GM23338 (cell line): ENCODE results near the gene SCYGR6. TPM values are rescaled to one million over a fixed set of nuclear protein-coding genes. Genes with fewer than 3 reads are reported as not detected.

ENCODE experiments used
- ATAC-seq: fragments of 200-7000 bp; cut with Tn5 transposase; 3 replicates; pipeline ENCODE4 v1.9.1; 2020
- DNase-seq: peaks from one replicate; pipeline ENCODE4 v3.0.0-alpha.2; 2015; ENCODE audit warnings: low spot score
- H2AFZ ChIP-seq: fragments of 200-600 bp; sonication (generic); 2 replicates; pipeline ENCODE4 v1.8.0; 2016; ENCODE audit warnings: antibody characterized with exemption, mild to moderate bottlenecking, moderate library complexity
- H3F3A ChIP-seq: fragments of 200-600 bp; sonication (generic); replicated peaks from 2 replicates; pipeline ENCODE4 v1.8.0; 2017; ENCODE audit warnings: antibody characterized with exemption, mixed run types, low read depth
- H3K27ac ChIP-seq: fragments of 200-600 bp; sonication (generic); 2 replicates; pipeline ENCODE4 v1.6.1; 2016; ENCODE audit warnings: low read depth
- H3K27me3 ChIP-seq: fragments of 200-600 bp; sonication (generic); 2 replicates; pipeline ENCODE4 v1.8.0; 2016; ENCODE audit warnings: mild to moderate bottlenecking, mixed run types, moderate library complexity; ENCODE audit not compliant: insufficient read depth
- H3K36me3 ChIP-seq: fragments of 200-600 bp; sonication (generic); 2 replicates; pipeline ENCODE4 v1.8.0; 2016; ENCODE audit warnings: mild to moderate bottlenecking; ENCODE audit not compliant: insufficient read depth
- H3K4me1 ChIP-seq: fragments of 200-600 bp; sonication (generic); 2 replicates; pipeline ENCODE4 v1.8.0; 2016; ENCODE audit warnings: mild to moderate bottlenecking, moderate library complexity; ENCODE audit not compliant: insufficient read depth
- H3K4me2 ChIP-seq: fragments of 200-600 bp; sonication (generic); 2 replicates; pipeline ENCODE4 v1.7.1; 2017; ENCODE audit warnings: mixed run types
- H3K4me3 ChIP-seq: fragments of 200-600 bp; sonication (generic); 2 replicates; pipeline ENCODE4 v1.6.1; 2016; ENCODE audit warnings: mixed run types
- H3K79me2 ChIP-seq: fragments of 200-600 bp; sonication (generic); replicated peaks from 2 replicates; pipeline ENCODE4 v1.8.0; 2017; ENCODE audit warnings: mild to moderate bottlenecking; ENCODE audit not compliant: insufficient read depth
- H3K9me2 ChIP-seq: fragments of 200-600 bp; sonication (generic); 2 replicates; pipeline ENCODE4 v1.8.0; 2017; ENCODE audit not compliant: insufficient read depth
- H4K20me1 ChIP-seq: fragments of 200-600 bp; sonication (generic); replicated peaks from 2 replicates; pipeline ENCODE4 v1.8.0; 2017; ENCODE audit warnings: mild to moderate bottlenecking; ENCODE audit not compliant: insufficient read depth
- H3K27ac Mint-ChIP-seq: 2 replicates; pipeline ENCODE4 v1.8.0; 2020; ENCODE audit warnings: inconsistent platforms, mild to moderate bottlenecking, moderate library complexity, mixed read lengths
- H3K27me3 Mint-ChIP-seq: 3 replicates; pipeline ENCODE4 v1.8.0; 2022; ENCODE audit warnings: low read depth, mild to moderate bottlenecking, moderate library complexity, mixed read lengths, inconsistent platforms; ENCODE audit not compliant: insufficient read depth, poor library complexity
- H3K36me3 Mint-ChIP-seq: 3 replicates; pipeline ENCODE4 v1.8.0; 2021; ENCODE audit warnings: low read depth, mild to moderate bottlenecking, inconsistent platforms, moderate library complexity, mixed read lengths
- H3K4me1 Mint-ChIP-seq: 3 replicates; pipeline ENCODE4 v1.8.0; 2020; ENCODE audit warnings: mild to moderate bottlenecking, inconsistent platforms, mixed read lengths
- H3K4me3 Mint-ChIP-seq: 3 replicates; pipeline ENCODE4 v1.8.0; 2021; ENCODE audit warnings: moderate library complexity, mild to moderate bottlenecking, inconsistent platforms, mixed read lengths
- H3K9me3 Mint-ChIP-seq: 3 replicates; pipeline ENCODE4 v1.8.0; 2020; ENCODE audit warnings: moderate library complexity, mild to moderate bottlenecking, inconsistent platforms, mixed read lengths
- CTCF ChIP-seq, 2 experiments: fragments of 200-600 bp in 1 of 2; sonication (generic) in 1 of 2; conservative IDR thresholded peaks; 2 replicates each; pipeline versions ENCODE4 v1.5.1 to v1.6.1; 2016 to 2017; ENCODE audit warnings: antibody characterized with exemption in 2 of 2, low read depth in 2 of 2, mild to moderate bottlenecking in 2 of 2, moderate library complexity in 1 of 2
- ETS1 ChIP-seq: IDR thresholded peaks from 2 replicates; pipeline ENCODE4 v1.6.1; 2016; ENCODE audit warnings: antibody characterized with exemption
- EZH2phosphoT487 ChIP-seq: fragments of 200-600 bp; sonication (generic); IDR thresholded peaks from one replicate; pipeline ENCODE4 v1.8.1; 2018; ENCODE audit warnings: antibody characterized with exemption; ENCODE audit not compliant: unreplicated experiment
- JUNB ChIP-seq: IDR thresholded peaks from one replicate; pipeline ENCODE4 v1.6.1; 2016; ENCODE audit warnings: antibody characterized with exemption; ENCODE audit not compliant: unreplicated experiment
- NANOG ChIP-seq: IDR thresholded peaks from 2 replicates; pipeline ENCODE4 v1.6.1; 2016; ENCODE audit warnings: antibody characterized with exemption, borderline replicate concordance
- POLR2AphosphoS5 ChIP-seq: IDR thresholded peaks from 2 replicates; pipeline ENCODE4 v1.6.1; 2016; ENCODE audit warnings: antibody characterized with exemption, low read depth
- ZNF114 ChIP-seq: fragments of 250-450 bp; sonication (Bioruptor Pico); IDR thresholded peaks from 2 replicates; pipeline ENCODE4 v1.5.0; 2020; ENCODE audit warnings: mild to moderate bottlenecking, moderate library complexity
- ZNF462 ChIP-seq: fragments of 250-450 bp; sonication (Bioruptor Pico); IDR thresholded peaks from 2 replicates; pipeline ENCODE4 v1.5.0; 2020; ENCODE audit warnings: mild to moderate bottlenecking, moderate library complexity
- polyA plus RNA-seq: library from polyadenylated mRNA; unstranded; fragments of >200 nt; fragmentation: Nextera tagmentation; extraction: Ambion mirVana; gene quantifications from 2 replicates; pipeline ENCODE4 v1.2.1, GENCODE V29; 2016
- total RNA-seq: library from RNA; depleted of rRNA; stranded (reverse); fragments of >200 nt; shearing (Covaris generic); gene quantifications from 2 replicates; pipeline ENCODE4 v1.2.3, GENCODE V29; 2014

The SCYGR6 gene
- total and polyA plus RNA-seq, 2 experiments from 2014 or later: not detected

- peaks cover 13% of the 10 kb centered on the region; the same call in 2 of the 3 replicates for H3K36me3 Mint-ChIP-seq
These were observed 20.6 kb downstream of the SCYGR6 start for GRCh38 chr2:227703961-227704360.

GRCh38 chr2:227703280-227703732 lies 21.3 kb downstream of the SCYGR6 start:
- peak; percentile 43 for DNase-seq
- Histone ChIP-seq H3K79me2 (no peaks in the 10 kb centered on the region), H3F3A (no peaks in the 10 kb centered on the region), H3K4me1 (peaks cover 6% of the 10 kb centered on the region; the same call in 1 of the 2 replicates), H3K27ac (no peak overlapping the region), H4K20me1 (no peaks in the 10 kb centered on the region), H3K27me3 (no peaks in the 10 kb centered on the region), H3K9me2 (peaks cover 3% of the 10 kb centered on the region; the same call in 1 of the 2 replicates), H2AFZ (no peak overlapping the region), H3K36me3 (no peaks in the 10 kb centered on the region), H3K4me3 (no peak overlapping the region), H3K4me2 (no peak overlapping the region)
- ATAC-seq: peak; percentile 32
- peaks cover 2% of the 10 kb centered on the region for H3K27me3 Mint-ChIP-seq
- H3K36me3 Mint-ChIP-seq: peaks cover 18% of the 10 kb centered on the region; the same call in 2 of the 3 replicates
- H3K4me1 Mint-ChIP-seq: no peaks in the 10 kb centered on the region
- no peaks in the 10 kb centered on the region for H3K9me3 Mint-ChIP-seq
- no peak overlapping the region for H3K4me3 Mint-ChIP-seq
- no peak overlapping the region for H3K27ac Mint-ChIP-seq
- TF ChIP-seq ZNF114 (CRISPR knock-in tag) (no peak), NANOG (no peak), ETS1 (no peak), ZNF462 (no peak)

More at GRCh38 chr2:227703961-227704360, 20.6 kb downstream of the SCYGR6 start:
- H3K36me3 ChIP-seq: no peaks in the 10 kb centered on the region
- no peak for DNase-seq
- H4K20me1 ChIP-seq: no peaks in the 10 kb centered on the region
- H3K79me2 ChIP-seq: no peaks in the 10 kb centered on the region
- H3K4me3 ChIP-seq: no peak overlapping the region
- TF ChIP-seq ETS1 (no peak), CTCF (conservative IDR thresholded peaks at IDR 0.05; ENCODE audit: low read depth in 2 of 2) (no peak), EZH2phosphoT487 (no peak), NANOG (no peak), JUNB (no peak), POLR2AphosphoS5 (no peak)
- H3K27ac ChIP-seq: no peak overlapping the region
- Mint-ChIP-seq H3K9me3 (no peaks in the 10 kb centered on the region), H3K4me1 (no peaks in the 10 kb centered on the region), H3K27me3 (peaks cover 2% of the 10 kb centered on the region), H3K27ac (no peak overlapping the region), H3K4me3 (no peak overlapping the region)
- no peaks in the 10 kb centered on the region for H3F3A ChIP-seq
- H3K27me3 ChIP-seq: no peaks in the 10 kb centered on the region
- no peak for ATAC-seq
- H3K9me2 ChIP-seq: no peaks in the 10 kb centered on the region
- no peak overlapping the region for H2AFZ ChIP-seq
- H3K4me2 ChIP-seq: no peak overlapping the region
- H3K4me1 ChIP-seq: peaks cover 6% of the 10 kb centered on the region; the same call in 1 of the 2 replicates
